Loucy (cell line): ENCODE measurements around the gene APRT.

Experiments
- H2AFZ ChIP-seq: fragments of 200-600 bp; sonication (generic); 2 replicates; pipeline ENCODE4 v1.6.0; 2016; ENCODE audit warnings: antibody characterized with exemption, mild to moderate bottlenecking, low read length, moderate library complexity
- H3F3A ChIP-seq: fragments of 200-600 bp; 2 replicates; pipeline ENCODE4 v1.6.0; 2016; ENCODE audit warnings: antibody characterized with exemption, low read depth, mild to moderate bottlenecking
- H3K27me3 ChIP-seq: fragments of 200-600 bp; sonication (generic); 2 replicates; pipeline ENCODE4 v1.6.1; 2014; ENCODE audit warnings: low read length, mild to moderate bottlenecking; ENCODE audit not compliant: insufficient read depth, poor library complexity, severe bottlenecking
- H3K36me3 ChIP-seq: fragments of 200-600 bp; sonication (generic); 2 replicates; pipeline ENCODE4 v1.6.1; 2016; ENCODE audit warnings: low read length; ENCODE audit not compliant: insufficient read depth
- H3K4me1 ChIP-seq: fragments of 200-600 bp; sonication (generic); 2 replicates; pipeline ENCODE4 v1.5.1; 2014; ENCODE audit warnings: low read length, mild to moderate bottlenecking; ENCODE audit not compliant: insufficient read depth, poor library complexity, severe bottlenecking
- H3K4me2 ChIP-seq: fragments of 200-600 bp; sonication (generic); 2 replicates; pipeline ENCODE4 v1.6.0; 2014; ENCODE audit warnings: antibody characterized with exemption, low read length, low read depth, mild to moderate bottlenecking; ENCODE audit not compliant: poor library complexity, severe bottlenecking
- H3K4me3 ChIP-seq: fragments of 200-600 bp; sonication (generic); 2 replicates; pipeline ENCODE4 v1.5.1; 2014; ENCODE audit warnings: low read length, mild to moderate bottlenecking, mixed read lengths; ENCODE audit not compliant: poor library complexity, severe bottlenecking
- H3K79me2 ChIP-seq: fragments of 200-600 bp; sonication (generic); 2 replicates; pipeline ENCODE4 v1.6.1; 2014; ENCODE audit warnings: low read length; ENCODE audit not compliant: insufficient read depth
- H3K9ac ChIP-seq: fragments of 200-600 bp; sonication (generic); 2 replicates; pipeline ENCODE4 v1.6.0; 2014; ENCODE audit warnings: mild to moderate bottlenecking, low read depth, low read length, moderate library complexity; ENCODE audit not compliant: poor library complexity, severe bottlenecking
- H3K9me2 ChIP-seq: fragments of 200-600 bp; sonication (generic); replicated peaks from 2 replicates; pipeline ENCODE4 v1.6.1; 2016; ENCODE audit warnings: low read depth, low read length, mixed read lengths
- H3K9me3 ChIP-seq: fragments of 200-600 bp; sonication (generic); 2 replicates; pipeline ENCODE4 v1.6.1; 2014; ENCODE audit warnings: mild to moderate bottlenecking, antibody characterized with exemption, low read length, low read depth; ENCODE audit not compliant: insufficient read depth
- H4K20me1 ChIP-seq: fragments of 200-600 bp; sonication (generic); 2 replicates; pipeline ENCODE4 v1.6.0; 2014; ENCODE audit warnings: antibody characterized with exemption, low read length, mild to moderate bottlenecking; ENCODE audit not compliant: insufficient read depth, poor library complexity, severe bottlenecking
- CTCF ChIP-seq: fragments of 200-600 bp; sonication (generic); conservative IDR thresholded peaks from 2 replicates; pipeline ENCODE4 v1.5.1; 2014; ENCODE audit warnings: mild to moderate bottlenecking, antibody characterized with exemption, low read length
- EZH2phosphoT487 ChIP-seq: fragments of 200-600 bp; IDR thresholded peaks from 2 replicates; pipeline ENCODE4 v1.6.1; 2018; ENCODE audit warnings: antibody characterized with exemption, mild to moderate bottlenecking, moderate library complexity, borderline replicate concordance

APRT gene

DNA sequence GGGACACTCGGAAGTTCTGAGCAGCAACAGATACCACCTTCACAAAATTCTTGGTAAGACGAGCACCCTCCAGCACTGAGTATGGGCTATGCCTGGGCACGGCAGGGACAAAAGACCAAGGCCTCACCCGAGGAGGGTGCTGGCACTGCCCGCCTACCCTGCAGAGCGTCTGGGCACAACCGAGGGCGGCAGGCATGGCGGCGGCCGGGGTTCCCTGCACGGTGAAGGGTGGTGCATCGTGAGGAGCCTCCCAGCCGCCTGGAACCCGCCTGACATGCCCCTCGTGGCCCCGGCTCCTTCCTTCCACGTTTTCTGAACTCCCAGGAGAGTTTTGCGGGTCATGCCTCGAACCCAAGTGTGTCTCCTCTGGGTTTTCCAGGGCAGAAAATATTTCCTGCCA, 26.1 kb upstream of the APRT start:
- Histone ChIP-seq H3K36me3 (no peaks in the 10 kb centered on the region), H3F3A (no peaks in the 10 kb centered on the region), H3K9ac (no peak overlapping the region), H2AFZ (no peak overlapping the region), H3K4me3 (no peak overlapping the region), H3K9me3 (no peaks in the 10 kb centered on the region), H3K4me2 (no peak overlapping the region), H3K79me2 (no peaks in the 10 kb centered on the region), H3K9me2 (no peaks in the 10 kb centered on the region), H3K4me1 (no peaks in the 10 kb centered on the region), H4K20me1 (no peaks in the 10 kb centered on the region), H3K27me3 (no peaks in the 10 kb centered on the region)
- TF ChIP-seq EZH2phosphoT487 (no peak), CTCF (no peak)

GRCh38 chr16:88836791-88837190, 25.1 kb upstream of the APRT start:
- Histone ChIP-seq H3K9ac (no peak overlapping the region), H4K20me1 (no peaks in the 10 kb centered on the region), H3K27me3 (no peaks in the 10 kb centered on the region), H3K4me2 (no peak overlapping the region), H2AFZ (no peak overlapping the region), H3K4me1 (no peaks in the 10 kb centered on the region), H3K9me3 (no peaks in the 10 kb centered on the region), H3K4me3 (no peak overlapping the region), H3K79me2 (no peaks in the 10 kb centered on the region), H3F3A (no peaks in the 10 kb centered on the region), H3K9me2 (no peaks in the 10 kb centered on the region), H3K36me3 (no peaks in the 10 kb centered on the region)
- TF ChIP-seq CTCF = no peak
- no peak for TF ChIP-seq EZH2phosphoT487

GRCh38 chr16:88835818-88836217, 24.1 kb upstream of the APRT start:
- Histone ChIP-seq H3K4me1 (no peaks in the 10 kb centered on the region), H3K4me3 (no peak overlapping the region), H4K20me1 (no peaks in the 10 kb centered on the region), H3K9me3 (no peaks in the 10 kb centered on the region), H3K9me2 (no peaks in the 10 kb centered on the region), H3K27me3 (no peaks in the 10 kb centered on the region), H3K9ac (no peak overlapping the region), H3K4me2 (no peak overlapping the region), H3K36me3 (no peaks in the 10 kb centered on the region), H2AFZ (no peak overlapping the region), H3F3A (no peaks in the 10 kb centered on the region), H3K79me2 (no peaks in the 10 kb centered on the region)
- TF ChIP-seq EZH2phosphoT487 (no peak), CTCF (no peak)
